PC-9 (cell line): ENCODE measurements around the gene ETS1. TPM values are rescaled to one million over a fixed set of nuclear protein-coding genes. Genes with fewer than 3 reads are reported as not detected.

Source experiments
- BruUV-seq: library from RNA; stranded (reverse); fragments of 400-500 nt; replicated peaks from 2 replicates; lab custom pipeline; 2021; lab: Mats Ljungman, UMichigan
- CTCF ChIA-PET: fragments of 300-600 bp; sonication (Branson Sonifier 250); formaldehyde crosslinking; loops from one replicate; lab custom pipeline; 2022; ENCODE audit warnings: antibody characterized with exemption; lab: Charles Lee
- POLR2A ChIA-PET: fragments of 300-600 bp; sonication (Branson Sonifier 250); formaldehyde crosslinking; loops from one replicate; lab custom pipeline; 2022; ENCODE audit warnings: antibody characterized with exemption; ENCODE audit not compliant: unreplicated experiment; lab: Charles Lee
- DNase-seq, 2 experiments: peaks; one replicate each; pipeline versions ENCODE4 v3.0.0 to v3.0.0-alpha.2; 2015 to 2022; ENCODE audit warnings: mixed read lengths in 1 of 2
- H2AFZ ChIP-seq: fragments of 200-600 bp; sonication (generic); 2 replicates; pipeline ENCODE4 v1.8.1; 2017; ENCODE audit warnings: antibody characterized with exemption
- H3F3A ChIP-seq: fragments of 200-600 bp; sonication (generic); 2 replicates; pipeline ENCODE4 v1.8.1; 2017; ENCODE audit warnings: antibody characterized with exemption, mild to moderate bottlenecking, low read depth; ENCODE audit not compliant: insufficient read depth
- H3K27ac ChIP-seq: fragments of 200-600 bp; sonication (generic); 2 replicates; pipeline ENCODE4 v1.6.1; 2016; ENCODE audit warnings: mixed run types
- H3K27me3 ChIP-seq: fragments of 200-600 bp; sonication (generic); 2 replicates; pipeline ENCODE4 v1.6.1; 2016; ENCODE audit warnings: low read depth, mixed run types; ENCODE audit not compliant: insufficient read depth
- H3K36me3 ChIP-seq: fragments of 200-600 bp; sonication (generic); 2 replicates; pipeline ENCODE4 v1.6.1; 2016; ENCODE audit warnings: low read depth, mixed run types
- H3K4me1 ChIP-seq: fragments of 200-600 bp; sonication (generic); replicated peaks from 2 replicates; pipeline ENCODE4 v1.6.1; 2016; ENCODE audit warnings: mixed run types; ENCODE audit not compliant: insufficient read depth
- H3K4me2 ChIP-seq: fragments of 200-600 bp; sonication (generic); 2 replicates; pipeline ENCODE4 v1.6.1; 2017; ENCODE audit warnings: mixed run types
- H3K4me3 ChIP-seq: fragments of 200-600 bp; sonication (generic); 2 replicates; pipeline ENCODE4 v1.6.1; 2016; ENCODE audit warnings: mixed run types
- H3K79me2 ChIP-seq: fragments of 200-600 bp; sonication (generic); 2 replicates; pipeline ENCODE4 v1.6.1; 2017; ENCODE audit warnings: low read depth, mixed run types
- H3K9me2 ChIP-seq: fragments of 200-600 bp; sonication (generic); 2 replicates; pipeline ENCODE4 v1.8.1; 2017; ENCODE audit warnings: mild to moderate bottlenecking; ENCODE audit not compliant: insufficient read depth
- H3K9me3 ChIP-seq: fragments of 200-600 bp; sonication (generic); 2 replicates; pipeline ENCODE4 v1.8.1; 2016; ENCODE audit warnings: low read depth; ENCODE audit not compliant: insufficient read depth
- H4K20me1 ChIP-seq: fragments of 200-600 bp; sonication (generic); 2 replicates; pipeline ENCODE4 v1.8.1; 2017; ENCODE audit not compliant: insufficient read depth
- CTCF ChIP-seq: fragments of 200-600 bp; sonication (generic); conservative IDR thresholded peaks from 2 replicates; pipeline ENCODE4 v1.6.1; 2017; ENCODE audit warnings: mixed run types, antibody characterized with exemption, mild to moderate bottlenecking, moderate library complexity
- EZH2 ChIP-seq: fragments of 200-600 bp; sonication (generic); IDR thresholded peaks from 2 replicates; pipeline ENCODE4 v1.8.0; 2017; ENCODE audit warnings: antibody characterized with exemption, low read depth
- intact Hi-C: fragments of 100-400 bp; cut with micrococcal nuclease; formaldehyde crosslinking; loops from one replicate; pipeline ENCODE4 v1.10.0; 2022; ENCODE audit not compliant: unreplicated experiment
- total RNA-seq: library from RNA; stranded (reverse); gene quantifications from 2 replicates; pipeline ENCODE4 v1.2.3, GENCODE V29; 2021

The ETS1 gene
- total RNA-seq, 1 experiment from 2014 or later, result 23.3 TPM

DNA sequence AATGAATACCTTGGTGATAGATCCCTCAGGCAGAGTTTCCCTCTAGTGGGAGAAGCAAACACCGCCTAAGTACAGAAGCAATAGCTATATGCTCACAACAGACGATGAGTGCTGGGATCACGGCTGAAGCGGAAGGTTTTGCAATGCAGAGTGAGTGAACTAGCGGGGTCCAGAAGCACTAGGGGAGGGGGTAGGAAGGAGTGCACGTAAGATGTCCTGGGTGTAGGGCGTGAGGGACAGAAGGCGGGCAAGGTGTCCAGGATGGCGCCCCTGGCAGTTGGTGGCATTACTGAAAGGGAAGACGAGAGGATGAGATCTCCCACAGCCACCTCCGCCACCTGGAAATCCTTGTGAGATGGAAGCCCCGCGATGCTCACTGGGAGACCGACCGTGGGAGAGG, 81.0 kb downstream of the ETS1 start:
- H3K27me3 ChIP-seq, result no peaks in the 10 kb centered on the region
- H3K9me3 ChIP-seq, result no peaks in the 10 kb centered on the region
- ChIA-PET CTCF (no interaction called here), POLR2A (interaction anchor here (0.7 kb wide), 1 partner anchor 392 kb away, joined by 4 read pairs; no protein-coding TSS in a partner anchor)
- H3K36me3 ChIP-seq, result no peaks in the 10 kb centered on the region
- H4K20me1 ChIP-seq, result no peaks in the 10 kb centered on the region
- H3F3A ChIP-seq, result peaks cover 22% of the 10 kb centered on the region
- H3K4me1 ChIP-seq, result peaks cover 70% of the 10 kb centered on the region
- intact Hi-C loops, result no loop called here
- BruUV-seq, result no TSS peak
- DNase-seq, result no peak
- H3K4me3 ChIP-seq, result no peak overlapping the region
- no peak overlapping the region for H2AFZ ChIP-seq
- TF ChIP-seq CTCF (no peak), EZH2 (no peak)
- no peaks in the 10 kb centered on the region for H3K9me2 ChIP-seq
- peak overlapping the region; percentile 85 for H3K27ac ChIP-seq
- peaks cover 69% of the 10 kb centered on the region for H3K79me2 ChIP-seq
- H3K4me2 ChIP-seq, result peak overlapping the region; percentile 76

GRCh38 chr11:128505449-128506065, 81.8 kb downstream of the ETS1 start:
- H3K4me2 ChIP-seq, result no peak overlapping the region
- DNase-seq, result no peak
- no TSS peak for BruUV-seq
- peaks cover 69% of the 10 kb centered on the region for H3K79me2 ChIP-seq
- H3K4me3 ChIP-seq, result no peak overlapping the region
- H2AFZ ChIP-seq, result no peak overlapping the region
- POLR2A ChIA-PET, result interaction anchor here (0.5 kb wide), 1 partner anchor 109 kb away, joined by 3 read pairs; no protein-coding TSS in a partner anchor
- H3K9me2 ChIP-seq, result no peaks in the 10 kb centered on the region
- H3K9me3 ChIP-seq, result no peaks in the 10 kb centered on the region
- peaks cover 22% of the 10 kb centered on the region for H3F3A ChIP-seq
- H3K27me3 ChIP-seq, result no peaks in the 10 kb centered on the region
- no peaks in the 10 kb centered on the region for H4K20me1 ChIP-seq
- CTCF ChIA-PET, result interaction anchor here (1.0 kb wide), 1 partner anchor 124 kb away, joined by 4 read pairs; no protein-coding TSS in a partner anchor
- intact Hi-C loops, result no loop called here
- peaks cover 69% of the 10 kb centered on the region for H3K4me1 ChIP-seq
- TF ChIP-seq CTCF (no peak), EZH2 (no peak)
- H3K36me3 ChIP-seq, result no peaks in the 10 kb centered on the region
- no peak overlapping the region for H3K27ac ChIP-seq

DNA sequence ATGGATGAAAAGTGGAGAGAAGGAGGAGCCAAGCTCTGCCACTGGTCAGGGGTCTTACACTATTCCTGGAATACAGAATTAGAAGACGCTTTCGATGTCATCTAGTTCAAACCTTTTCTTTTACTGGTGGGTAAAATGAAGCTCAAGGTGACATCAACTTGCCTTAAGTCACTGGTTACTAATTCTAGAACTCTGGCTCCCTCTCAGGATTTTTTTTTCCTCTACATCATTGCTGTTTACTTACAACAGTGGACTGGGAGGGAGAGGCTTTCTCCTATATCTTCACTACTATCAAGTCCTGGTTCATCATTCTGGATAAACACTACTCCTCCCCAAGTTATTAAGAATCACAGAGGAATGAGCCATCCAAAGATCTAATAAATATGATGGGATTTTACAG, 82.9 kb downstream of the ETS1 start:
- Histone ChIP-seq H3K27me3 (no peaks in the 10 kb centered on the region), H2AFZ (no peak overlapping the region), H3K9me3 (no peaks in the 10 kb centered on the region), H3K9me2 (no peaks in the 10 kb centered on the region), H3F3A (peaks cover 22% of the 10 kb centered on the region), H3K27ac (no peak overlapping the region), H3K4me2 (no peak overlapping the region), H3K4me3 (no peak overlapping the region), H3K36me3 (no peaks in the 10 kb centered on the region), H3K4me1 (peaks cover 63% of the 10 kb centered on the region), H4K20me1 (no peaks in the 10 kb centered on the region), H3K79me2 (peaks cover 73% of the 10 kb centered on the region)
- POLR2A ChIA-PET, result interaction anchor here (0.6 kb wide), 1 partner anchor 69 kb away, joined by 3 read pairs; no protein-coding TSS in a partner anchor
- TF ChIP-seq EZH2, result no peak
- no peak for TF ChIP-seq CTCF
- CTCF ChIA-PET, result no interaction called here
- BruUV-seq, result no TSS peak
- intact Hi-C loops, result no loop called here
- no peak for DNase-seq
